GM23338 (cell line): Measurements from ENCODE around the gene EFCC1. TPM values are rescaled to one million over a fixed set of nuclear protein-coding genes. Genes with fewer than 3 reads are reported as not detected.

Experiments used
- ATAC-seq: fragments of 200-7000 bp; cut with Tn5 transposase; 3 replicates; pipeline ENCODE4 v1.9.1; 2020
- DNase-seq: peaks from one replicate; pipeline ENCODE4 v3.0.0-alpha.2; 2015; ENCODE audit warnings: low spot score
- H2AFZ ChIP-seq: fragments of 200-600 bp; sonication (generic); 2 replicates; pipeline ENCODE4 v1.8.0; 2016; ENCODE audit warnings: antibody characterized with exemption, mild to moderate bottlenecking, moderate library complexity
- H3F3A ChIP-seq: fragments of 200-600 bp; sonication (generic); replicated peaks from 2 replicates; pipeline ENCODE4 v1.8.0; 2017; ENCODE audit warnings: antibody characterized with exemption, mixed run types, low read depth
- H3K27ac ChIP-seq: fragments of 200-600 bp; sonication (generic); 2 replicates; pipeline ENCODE4 v1.6.1; 2016; ENCODE audit warnings: low read depth
- H3K27me3 ChIP-seq: fragments of 200-600 bp; sonication (generic); 2 replicates; pipeline ENCODE4 v1.8.0; 2016; ENCODE audit warnings: mild to moderate bottlenecking, mixed run types, moderate library complexity; ENCODE audit not compliant: insufficient read depth
- H3K36me3 ChIP-seq: fragments of 200-600 bp; sonication (generic); 2 replicates; pipeline ENCODE4 v1.8.0; 2016; ENCODE audit warnings: mild to moderate bottlenecking; ENCODE audit not compliant: insufficient read depth
- H3K4me1 ChIP-seq: fragments of 200-600 bp; sonication (generic); 2 replicates; pipeline ENCODE4 v1.8.0; 2016; ENCODE audit warnings: mild to moderate bottlenecking, moderate library complexity; ENCODE audit not compliant: insufficient read depth
- H3K4me2 ChIP-seq: fragments of 200-600 bp; sonication (generic); 2 replicates; pipeline ENCODE4 v1.7.1; 2017; ENCODE audit warnings: mixed run types
- H3K4me3 ChIP-seq: fragments of 200-600 bp; sonication (generic); 2 replicates; pipeline ENCODE4 v1.6.1; 2016; ENCODE audit warnings: mixed run types
- H3K79me2 ChIP-seq: fragments of 200-600 bp; sonication (generic); replicated peaks from 2 replicates; pipeline ENCODE4 v1.8.0; 2017; ENCODE audit warnings: mild to moderate bottlenecking; ENCODE audit not compliant: insufficient read depth
- H3K9me2 ChIP-seq: fragments of 200-600 bp; sonication (generic); 2 replicates; pipeline ENCODE4 v1.8.0; 2017; ENCODE audit not compliant: insufficient read depth
- H4K20me1 ChIP-seq: fragments of 200-600 bp; sonication (generic); replicated peaks from 2 replicates; pipeline ENCODE4 v1.8.0; 2017; ENCODE audit warnings: mild to moderate bottlenecking; ENCODE audit not compliant: insufficient read depth
- H3K27ac Mint-ChIP-seq: 2 replicates; pipeline ENCODE4 v1.8.0; 2020; ENCODE audit warnings: inconsistent platforms, mild to moderate bottlenecking, moderate library complexity, mixed read lengths
- H3K27me3 Mint-ChIP-seq: 3 replicates; pipeline ENCODE4 v1.8.0; 2022; ENCODE audit warnings: low read depth, mild to moderate bottlenecking, moderate library complexity, mixed read lengths, inconsistent platforms; ENCODE audit not compliant: insufficient read depth, poor library complexity
- H3K36me3 Mint-ChIP-seq: 3 replicates; pipeline ENCODE4 v1.8.0; 2021; ENCODE audit warnings: low read depth, mild to moderate bottlenecking, inconsistent platforms, moderate library complexity, mixed read lengths
- H3K4me1 Mint-ChIP-seq: 3 replicates; pipeline ENCODE4 v1.8.0; 2020; ENCODE audit warnings: mild to moderate bottlenecking, inconsistent platforms, mixed read lengths
- H3K4me3 Mint-ChIP-seq: 3 replicates; pipeline ENCODE4 v1.8.0; 2021; ENCODE audit warnings: moderate library complexity, mild to moderate bottlenecking, inconsistent platforms, mixed read lengths
- H3K9me3 Mint-ChIP-seq: 3 replicates; pipeline ENCODE4 v1.8.0; 2020; ENCODE audit warnings: moderate library complexity, mild to moderate bottlenecking, inconsistent platforms, mixed read lengths
- CREB1 ChIP-seq: fragments of 250-450 bp; sonication (Bioruptor Pico); IDR thresholded peaks from 2 replicates; pipeline ENCODE4 v1.5.0; 2020; ENCODE audit warnings: low read depth, mild to moderate bottlenecking, moderate library complexity
- CTCF ChIP-seq, 2 experiments: fragments of 200-600 bp in 1 of 2; sonication (generic) in 1 of 2; conservative IDR thresholded peaks; 2 replicates each; pipeline versions ENCODE4 v1.5.1 to v1.6.1; 2016 to 2017; ENCODE audit warnings: antibody characterized with exemption in 2 of 2, low read depth in 2 of 2, mild to moderate bottlenecking in 2 of 2, moderate library complexity in 1 of 2
- ETS1 ChIP-seq: IDR thresholded peaks from 2 replicates; pipeline ENCODE4 v1.6.1; 2016; ENCODE audit warnings: antibody characterized with exemption
- EZH2 ChIP-seq: fragments of 200-600 bp; sonication (generic); IDR thresholded peaks from one replicate; pipeline ENCODE4 v1.8.0; 2017; ENCODE audit warnings: antibody characterized with exemption, mild to moderate bottlenecking, low read depth; ENCODE audit not compliant: unreplicated experiment
- EZH2phosphoT487 ChIP-seq: fragments of 200-600 bp; sonication (generic); IDR thresholded peaks from one replicate; pipeline ENCODE4 v1.8.1; 2018; ENCODE audit warnings: antibody characterized with exemption; ENCODE audit not compliant: unreplicated experiment
- JUNB ChIP-seq: IDR thresholded peaks from one replicate; pipeline ENCODE4 v1.6.1; 2016; ENCODE audit warnings: antibody characterized with exemption; ENCODE audit not compliant: unreplicated experiment
- NANOG ChIP-seq: IDR thresholded peaks from 2 replicates; pipeline ENCODE4 v1.6.1; 2016; ENCODE audit warnings: antibody characterized with exemption, borderline replicate concordance
- POLR2AphosphoS5 ChIP-seq: IDR thresholded peaks from 2 replicates; pipeline ENCODE4 v1.6.1; 2016; ENCODE audit warnings: antibody characterized with exemption, low read depth
- REST ChIP-seq: IDR thresholded peaks from one replicate; pipeline ENCODE4 v1.6.1; 2018; ENCODE audit warnings: antibody characterized with exemption; ENCODE audit not compliant: unreplicated experiment
- STAT1 ChIP-seq: IDR thresholded peaks from one replicate; pipeline ENCODE4 v1.6.1; 2016; ENCODE audit warnings: antibody characterized with exemption; ENCODE audit not compliant: unreplicated experiment
- ZNF114 ChIP-seq: fragments of 250-450 bp; sonication (Bioruptor Pico); IDR thresholded peaks from 2 replicates; pipeline ENCODE4 v1.5.0; 2020; ENCODE audit warnings: mild to moderate bottlenecking, moderate library complexity
- ZNF331 ChIP-seq: fragments of 250-450 bp; sonication (Bioruptor Pico); IDR thresholded peaks from 2 replicates; pipeline ENCODE4 v1.5.0; 2020; ENCODE audit warnings: low read depth, mild to moderate bottlenecking, moderate library complexity
- ZNF462 ChIP-seq: fragments of 250-450 bp; sonication (Bioruptor Pico); IDR thresholded peaks from 2 replicates; pipeline ENCODE4 v1.5.0; 2020; ENCODE audit warnings: mild to moderate bottlenecking, moderate library complexity
- polyA plus RNA-seq: library from polyadenylated mRNA; unstranded; fragments of >200 nt; fragmentation: Nextera tagmentation; extraction: Ambion mirVana; gene quantifications from 2 replicates; pipeline ENCODE4 v1.2.1, GENCODE V29; 2016
- total RNA-seq: library from RNA; depleted of rRNA; stranded (reverse); fragments of >200 nt; shearing (Covaris generic); gene quantifications from 2 replicates; pipeline ENCODE4 v1.2.3, GENCODE V29; 2014

Gene EFCC1
- total and polyA plus RNA-seq, 2 experiments from 2014 or later: not detected

- Histone ChIP-seq H3K27ac (no peak overlapping the region), H2AFZ (no peak overlapping the region), H3K27me3 (peaks cover 42% of the 10 kb centered on the region), H3K79me2 (no peaks in the 10 kb centered on the region), H3K4me1 (no peaks in the 10 kb centered on the region), H3F3A (no peaks in the 10 kb centered on the region), H3K4me3 (no peak overlapping the region), H3K4me2 (no peak overlapping the region), H3K9me2 (no peaks in the 10 kb centered on the region), H4K20me1 (no peaks in the 10 kb centered on the region; the same call in 1 of the 2 replicates), H3K36me3 (no peaks in the 10 kb centered on the region)
- TF ChIP-seq STAT1: no peak
- TF ChIP-seq EZH2: no peak
- TF ChIP-seq ETS1: no peak
- no peak for TF ChIP-seq ZNF462
- no peak for TF ChIP-seq JUNB
- no peak for TF ChIP-seq POLR2AphosphoS5
- TF ChIP-seq NANOG: no peak
- TF ChIP-seq REST: no peak
- TF ChIP-seq CTCF (conservative IDR thresholded peaks at IDR 0.05; ENCODE audit: low read depth in 2 of 2): no peak
- no peak for TF ChIP-seq ZNF114
- TF ChIP-seq ZNF331 (CRISPR knock-in tag): no peak
- TF ChIP-seq CREB1 (CRISPR knock-in tag): no peak
- no peak for TF ChIP-seq EZH2phosphoT487
- Mint-ChIP-seq H3K9me3 (no peaks in the 10 kb centered on the region), H3K27me3 (peaks cover 24% of the 10 kb centered on the region), H3K4me3 (no peak overlapping the region), H3K4me1 (peaks cover 6% of the 10 kb centered on the region), H3K36me3 (no peaks in the 10 kb centered on the region), H3K27ac (no peak overlapping the region)
- no peak for DNase-seq
- ATAC-seq: no peak
Measured at GRCh38 chr3:129009266-129009665, 8.2 kb downstream of the EFCC1 start.
